H1 (cell line): ENCODE results near the gene SSBP3. TPM values are rescaled to one million over a fixed set of nuclear protein-coding genes. Genes with fewer than 3 reads are reported as not detected.

Experiments
- CTCF ChIA-PET: fragments of 300-600 bp; sonication (Branson Sonifier 250); formaldehyde crosslinking; loops from one replicate; lab custom pipeline; 2021; ENCODE audit not compliant: partially characterized antibody; lab: Charles Lee
- POLR2A ChIA-PET: fragments of 300-600 bp; sonication (Branson Sonifier 250); formaldehyde crosslinking; loops from one replicate; lab custom pipeline; 2021; ENCODE audit warnings: inconsistent platforms; ENCODE audit not compliant: partially characterized antibody; lab: Charles Lee
- DNase-seq, 2 experiments: peaks; one replicate each; pipeline versions ENCODE4 v3.0.0 to v3.0.0-alpha.2; 2010 to 2022; ENCODE audit warnings: low spot score in 2 of 2, low read depth in 1 of 2, mixed read lengths in 1 of 2
- FAIRE-seq: peaks from 2 replicates; lab custom pipeline; 2011; peaks lifted over from hg19 to GRCh38; lab: Jason Lieb, UNC
- H2AFZ ChIP-seq: 2 replicates; pipeline ENCODE4 v1.8.1; 2012; ENCODE audit warnings: low read length, inconsistent platforms
- H2AK5ac ChIP-seq: 2 replicates; pipeline ENCODE4 v1.6.1; 2013; ENCODE audit warnings: low read depth, low read length
- H2BK120ac ChIP-seq: replicated peaks from 2 replicates; pipeline ENCODE3; 2013; ENCODE audit warnings: low read depth, low read length, inconsistent platforms
- H2BK12ac ChIP-seq: 2 replicates; pipeline ENCODE4 v1.6.1; 2013; ENCODE audit warnings: low read depth, low read length
- H2BK15ac ChIP-seq: 2 replicates; pipeline ENCODE4 v1.6.1; 2013; ENCODE audit warnings: low read length
- H2BK20ac ChIP-seq: 2 replicates; pipeline ENCODE4 v1.6.1; 2013; ENCODE audit warnings: low read length
- H2BK5ac ChIP-seq: 2 replicates; pipeline ENCODE4 v1.6.1; 2013; ENCODE audit warnings: low read depth, low read length
- H3K14ac ChIP-seq: 2 replicates; pipeline ENCODE4 v1.6.1; 2013; ENCODE audit warnings: inconsistent platforms; ENCODE audit not compliant: insufficient read length
- H3K18ac ChIP-seq: 2 replicates; pipeline ENCODE4 v1.6.1; 2013; ENCODE audit warnings: low read length; ENCODE audit errors: extremely low read depth
- H3K23ac ChIP-seq: 2 replicates; pipeline ENCODE4 v1.6.1; 2013; ENCODE audit warnings: inconsistent platforms; ENCODE audit not compliant: insufficient read length
- H3K23me2 ChIP-seq: 2 replicates; pipeline ENCODE4 v1.6.1; 2013; ENCODE audit warnings: low read depth, low read length
- H3K27ac ChIP-seq: 2 replicates; pipeline ENCODE4 v1.6.1; 2011; ENCODE audit warnings: low read depth, low read length, inconsistent platforms
- H3K27me3 ChIP-seq, 4 experiments: replicated peaks in 1 of 4; 1 replicate in 1 of 4; 2 replicates in 3 of 4; pipeline versions ENCODE4 v1.6.1 to v1.8.1; 2011 to 2013; ENCODE audit warnings: low read length in 3 of 4, mild to moderate bottlenecking in 3 of 4, inconsistent platforms in 2 of 4, mixed read lengths in 2 of 4, moderate library complexity in 1 of 4; ENCODE audit not compliant: control insufficient read depth in 3 of 4, insufficient read depth in 3 of 4; ENCODE audit errors: extremely low read depth in 1 of 4
- H3K36me3 ChIP-seq, 4 experiments: 2 replicates each; pipeline versions ENCODE4 v1.6.1 to v1.8.1; 2011 to 2013; ENCODE audit warnings: mild to moderate bottlenecking in 4 of 4, low read length in 3 of 4, moderate library complexity in 2 of 4, control low read depth in 1 of 4, inconsistent platforms in 1 of 4; ENCODE audit not compliant: insufficient read depth in 4 of 4, control insufficient read depth in 2 of 4
- H3K4ac ChIP-seq: replicated peaks from 2 replicates; pipeline ENCODE3; 2013; ENCODE audit warnings: low read length, low read depth, mixed read lengths, inconsistent platforms; ENCODE audit not compliant: insufficient read length
- H3K4me1 ChIP-seq, 4 experiments: replicated peaks in 1 of 4; 1 replicate in 1 of 4; 2 replicates in 3 of 4; pipeline versions ENCODE4 v1.6.1 to v1.8.1; 2011 to 2013; ENCODE audit warnings: low read length in 3 of 4, inconsistent platforms in 2 of 4, mixed read lengths in 1 of 4; ENCODE audit not compliant: insufficient read depth in 4 of 4, control insufficient read depth in 3 of 4
- H3K4me2 ChIP-seq, 2 experiments: 2 replicates each; pipeline versions ENCODE4 v1.6.1 to v1.8.1; 2011 to 2013; ENCODE audit warnings: low read depth in 2 of 2, low read length in 2 of 2, control low read depth in 1 of 2, inconsistent platforms in 1 of 2, mild to moderate bottlenecking in 1 of 2; ENCODE audit not compliant: insufficient read depth in 1 of 2
- H3K4me3 ChIP-seq, 4 experiments: fragments of 200-600, 300-600 bp in 1 of 4; sonication (generic), shearing (Covaris generic), sonication (Bioruptor Twin) in 1 of 4; 2 replicates each; pipeline versions ENCODE4 v1.5.1 to v1.8.1; 2011 to 2016; ENCODE audit warnings: low read length in 4 of 4, low read depth in 3 of 4, control low read depth in 2 of 4, inconsistent platforms in 2 of 4, mild to moderate bottlenecking in 2 of 4, mixed read lengths in 1 of 4, moderate library complexity in 1 of 4; ENCODE audit not compliant: insufficient read depth in 2 of 4; ENCODE audit errors: extremely low read depth in 1 of 4
- H3K56ac ChIP-seq: replicated peaks from 2 replicates; pipeline ENCODE3; 2013; ENCODE audit warnings: low read depth, mild to moderate bottlenecking, mixed read lengths, low read length, inconsistent platforms; ENCODE audit not compliant: insufficient read length
- H3K79me1 ChIP-seq: 2 replicates; pipeline ENCODE4 v1.6.1; 2013; ENCODE audit warnings: low read depth, low read length, control low read depth
- H3K79me2 ChIP-seq, 2 experiments: 2 replicates each; pipeline versions ENCODE4 v1.6.1 to v1.8.1; 2012 to 2013; ENCODE audit warnings: low read length in 2 of 2, mild to moderate bottlenecking in 2 of 2, inconsistent platforms in 1 of 2; ENCODE audit not compliant: insufficient read depth in 2 of 2, control insufficient read depth in 1 of 2
- H3K9ac ChIP-seq, 4 experiments: replicated peaks in 1 of 4; 1 replicate in 1 of 4; 2 replicates in 3 of 4; pipeline versions ENCODE4 v1.6.1 to v1.8.1; 2011 to 2013; ENCODE audit warnings: low read depth in 3 of 4, low read length in 3 of 4, control low read depth in 2 of 4, mild to moderate bottlenecking in 2 of 4, moderate library complexity in 2 of 4, inconsistent platforms in 1 of 4; ENCODE audit errors: extremely low read depth in 1 of 4
- H3K9me3 ChIP-seq, 2 experiments: 2 replicates each; pipeline versions ENCODE4 v1.6.1 to v1.8.1; 2012 to 2013; ENCODE audit warnings: mild to moderate bottlenecking in 2 of 2, moderate library complexity in 2 of 2, control low read depth in 1 of 2, inconsistent platforms in 1 of 2, low read depth in 1 of 2, low read length in 1 of 2, mixed read lengths in 1 of 2; ENCODE audit not compliant: insufficient read depth in 2 of 2
- H4K20me1 ChIP-seq, 2 experiments: replicated peaks in 1 of 2; 2 replicates each; pipeline versions ENCODE3 to v1.8.1; 2011 to 2013; ENCODE audit warnings: inconsistent platforms in 2 of 2, low read length in 2 of 2, mild to moderate bottlenecking in 1 of 2; ENCODE audit not compliant: insufficient read depth in 2 of 2, control insufficient read depth in 1 of 2
- H4K5ac ChIP-seq: 2 replicates; pipeline ENCODE4 v1.6.1; 2013; ENCODE audit warnings: low read length, low read depth, mixed read lengths, inconsistent platforms; ENCODE audit not compliant: insufficient read length
- H4K8ac ChIP-seq: 2 replicates; pipeline ENCODE4 v1.8.0; 2013; ENCODE audit warnings: mild to moderate bottlenecking, moderate library complexity, low read length, inconsistent platforms; ENCODE audit not compliant: insufficient read depth; ENCODE audit errors: extremely low read depth
- H4K91ac ChIP-seq: replicated peaks from 2 replicates; pipeline ENCODE3; 2013; ENCODE audit warnings: low read length, mixed read lengths, inconsistent platforms; ENCODE audit not compliant: insufficient read length
- RAD21 ChIP-seq, 2 experiments: IDR thresholded peaks in 1 of 2; conservative IDR thresholded peaks in 1 of 2; 2 replicates each; pipeline ENCODE4 v1.6.1; 2011; ENCODE audit warnings: low read depth in 2 of 2, low read length in 2 of 2, improper control_type of control experiment in 1 of 2, inconsistent platforms in 1 of 2, mild to moderate bottlenecking in 1 of 2, moderate library complexity in 1 of 2
- RXRA ChIP-seq: IDR thresholded peaks from 2 replicates; pipeline ENCODE4 v1.6.1; 2011; ENCODE audit warnings: low read depth, mild to moderate bottlenecking, low read length, moderate library complexity; ENCODE audit not compliant: insufficient read depth
- WGBS, 2 experiments: shearing (Covaris generic) in 1 of 2; methylation state at CpG; one replicate each; pipeline versions ENCODE4 v1.1.6 to v1.1.7; 2013 to 2015; ENCODE audit warnings: low lambda C conversion rate in 2 of 2, mixed read lengths in 2 of 2, inconsistent platforms in 1 of 2, low coverage in 1 of 2, missing lambda C conversion rate in 1 of 2; ENCODE audit not compliant: insufficient replicate concordance in 2 of 2, insufficient coverage in 1 of 2, insufficient read length in 1 of 2; ENCODE audit errors: extremely low coverage in 1 of 2, missing lambda C conversion rate in 1 of 2; 5-methylcytosine and 5-hydroxymethylcytosine counted together
- polyA plus RNA-seq, 7 experiments: library from polyadenylated mRNA; depleted of rRNA in 3 of 7; stranded (reverse) in 5 of 7; unstranded in 2 of 7; fragments of >200 nt in 5 of 7; fragments of 200-250 nt in 2 of 7; gene quantifications; 1 replicate in 5 of 7; 2 replicates in 1 of 7; 4 replicates in 1 of 7; pipeline versions ENCODE4 v1.2.1 to v1.2.3, GENCODE V29; 2011 to 2013; ENCODE audit warnings: missing spikeins in 2 of 7, mixed read lengths in 2 of 7
- total RNA-seq: library from RNA; stranded (reverse); fragmentation: NEBNext Ultra II Directional; extraction: Animal tissue kit (Norgen Biotek cat#: 25700); gene quantifications from 2 replicates; pipeline ENCODE4 v1.2.1, GENCODE V29; 2021

The SSBP3 gene
- total and polyA plus RNA-seq, 2 of the 8 experiments (the other 6 are each of a cell fraction or from before 2014, with no cell fraction given), result 99.7 to 133 TPM

DNA sequence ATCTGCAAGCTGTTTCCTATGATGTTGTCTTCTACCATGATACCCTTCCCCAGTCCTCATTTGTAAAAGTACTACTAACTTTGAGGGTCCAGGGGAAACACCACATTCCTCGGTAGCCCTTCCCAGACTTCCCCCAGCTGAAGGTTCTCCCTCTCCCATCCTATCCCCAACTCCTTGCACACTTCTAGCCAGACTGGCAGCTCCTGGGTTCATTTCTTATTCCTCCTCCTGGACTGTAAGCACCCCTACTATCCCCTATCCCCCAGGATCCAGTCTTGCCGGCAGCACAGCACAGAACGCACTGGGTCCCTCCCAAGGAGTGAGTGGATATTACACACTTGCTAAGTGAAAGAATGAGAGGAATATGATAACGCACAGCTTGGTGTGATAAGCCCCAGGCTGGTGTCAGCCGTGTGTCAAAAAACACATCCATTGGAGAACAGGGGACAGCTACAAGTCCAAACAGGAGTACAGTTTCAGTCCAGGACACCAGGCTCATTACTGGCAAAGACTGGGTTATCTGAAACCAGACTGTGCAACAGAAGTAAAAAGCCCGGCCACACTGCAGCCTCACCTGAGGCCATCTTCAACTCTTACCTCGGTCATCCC is 100.2 kb downstream of the SSBP3 start:
- no peak for FAIRE-seq
- peaks cover 18 to 32% (median 26%) of the 10 kb centered on the region in 4 experiments for H3K4me1 ChIP-seq
- no peak for TF ChIP-seq RAD21 (IDR thresholded peaks at IDR 0.05 in 1 of 2, conservative IDR thresholded peaks at IDR 0.05 in 1 of 2; ENCODE audit: low read depth in 2 of 2, low read length in 2 of 2)
- TF ChIP-seq RXRA, result no peak

More for the DNA sequence above, 100.2 kb downstream of the SSBP3 start:
- H3K14ac ChIP-seq, result no peak overlapping the region
- no peak overlapping the region for H4K5ac ChIP-seq
- ChIA-PET CTCF (interaction anchor here (0.8 to 2.4 kb wide), 11 partner anchors 8 to 79 kb away, joined by 3 to 14 read pairs (median 3); no protein-coding TSS in a partner anchor), POLR2A (interaction anchor here (0.7 to 1.9 kb wide), 3 partner anchors 12 to 106 kb away, joined by 3 to 5 read pairs (median 3); partner anchors contain the start of genes CYB5RL and MRPL37)
- no peak overlapping the region for H3K4me2 ChIP-seq
- H3K4me3 ChIP-seq, result no peak overlapping the region
- DNase-seq, result no peak
- H4K91ac ChIP-seq, result no peak overlapping the region
- H2AFZ ChIP-seq, result no peak overlapping the region
- no peak overlapping the region for H3K18ac ChIP-seq
- H2BK20ac ChIP-seq, result no peak overlapping the region
- 87% methylated on average over 7 of the region's 7 CpGs; no CpG with 5 or more reads in 1 of the 2 experiments for WGBS, 2 experiments
- H3K27ac ChIP-seq, result no peak overlapping the region
- H3K79me1 ChIP-seq, result peaks cover 48% of the 10 kb centered on the region
- H3K23ac ChIP-seq, result no peak overlapping the region
- H3K4ac ChIP-seq, result no peak overlapping the region
- no peak overlapping the region for H4K8ac ChIP-seq
- H3K23me2 ChIP-seq, result no peaks in the 10 kb centered on the region
- no peak overlapping the region for H3K9ac ChIP-seq
- no peaks in the 10 kb centered on the region for H3K27me3 ChIP-seq
- no peak overlapping the region for H2BK12ac ChIP-seq
- H3K36me3 ChIP-seq, result no peaks in the 10 kb centered on the region
- H3K79me2 ChIP-seq, result peaks cover 28 to 85% of the 10 kb centered on the region in 2 experiments
- H4K20me1 ChIP-seq, result peaks cover 13 to 31% of the 10 kb centered on the region in 2 experiments
- H2BK5ac ChIP-seq, result no peak overlapping the region
- H2BK15ac ChIP-seq, result 0 out of 2 replicates have a peak overlapping the region, but pooled peaks have one; percentile 61
- H2AK5ac ChIP-seq, result 0 out of 2 replicates have a peak overlapping the region, but pooled peaks have one; percentile 33
- no peak overlapping the region for H3K56ac ChIP-seq
- H2BK120ac ChIP-seq, result no peak overlapping the region
- no peaks in the 10 kb centered on the region for H3K9me3 ChIP-seq
